Measurements from ENCODE around the gene NTRK3. TPM values are rescaled to one million over a fixed set of nuclear protein-coding genes. Genes with fewer than 3 reads are reported as not detected.

NTRK3 gene
- total and polyA plus RNA-seq, 2 of the 8 experiments (the other 6 are each of a cell fraction or from before 2014, with no cell fraction given), result 4.5 to 6.8 TPM

DNA sequence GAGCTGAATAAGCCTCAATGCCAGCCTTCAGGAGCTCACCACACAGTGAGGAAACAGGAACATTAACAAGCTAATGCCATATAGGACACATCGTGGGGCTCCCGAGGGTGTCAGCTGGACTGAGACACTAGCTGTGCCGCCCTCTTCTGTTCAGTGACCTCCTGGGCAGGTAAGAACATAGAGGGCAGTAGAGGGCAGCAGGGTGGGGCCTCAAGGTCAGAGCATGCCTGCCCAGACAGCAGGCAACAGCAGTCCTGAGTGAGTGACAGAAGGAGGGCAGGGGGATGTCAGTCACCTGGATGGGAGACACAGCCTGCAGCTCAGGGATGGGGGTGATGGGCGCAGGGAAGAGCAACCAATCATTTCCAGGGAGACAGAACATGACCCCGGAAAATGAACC lies 15.5 kb downstream of the NTRK3 start:
- DNase-seq (ENCODE audit: low read depth in 1 of 2, low spot score in 2 of 2) (no peak), FAIRE-seq (no peak)
- Histone ChIP-seq H3K4me3 (ENCODE audit: extremely low read depth in 1 of 4, insufficient read depth in 2 of 4, low read depth in 3 of 4, low read length in 4 of 4) (no peak overlapping the region), H3K4ac (replicated peaks; ENCODE audit: insufficient read length, low read depth, low read length) (no peak overlapping the region), H3K27ac (ENCODE audit: low read depth, low read length) (no peak overlapping the region), H4K5ac (ENCODE audit: insufficient read length, low read depth, low read length) (no peak overlapping the region), H3K9ac (replicated peaks in 1 of 4; ENCODE audit: extremely low read depth in 1 of 4, low read depth in 3 of 4, low read length in 3 of 4) (no peak overlapping the region), H3K79me1 (ENCODE audit: low read depth, low read length) (no peaks in the 10 kb centered on the region), H2BK12ac (ENCODE audit: low read depth, low read length) (no peak overlapping the region), H3K27me3 (replicated peaks in 1 of 4; ENCODE audit: control insufficient read depth in 3 of 4, extremely low read depth in 1 of 4, insufficient read depth in 3 of 4, low read length in 3 of 4) (no peaks in the 10 kb centered on the region; a peak in 1 of 7 replicates), H3K14ac (ENCODE audit: insufficient read length) (no peak overlapping the region), H3K79me2 (ENCODE audit: control insufficient read depth in 1 of 2, insufficient read depth in 2 of 2, low read length in 2 of 2) (no peaks in the 10 kb centered on the region), H4K8ac (ENCODE audit: extremely low read depth, insufficient read depth, low read length) (no peak overlapping the region), H4K91ac (replicated peaks; ENCODE audit: insufficient read length, low read length) (no peak overlapping the region), H3K18ac (ENCODE audit: extremely low read depth, low read length) (no peak overlapping the region), H3K23me2 (ENCODE audit: low read depth, low read length) (no peaks in the 10 kb centered on the region; the same call in 1 of the 2 replicates), H2BK120ac (replicated peaks; ENCODE audit: low read depth, low read length) (no peak overlapping the region), H2BK5ac (ENCODE audit: low read depth, low read length) (no peak overlapping the region), H3K23ac (ENCODE audit: insufficient read length) (no peak overlapping the region), H2AFZ (ENCODE audit: low read length) (no peak overlapping the region), H3K4me1 (replicated peaks in 1 of 4; ENCODE audit: control insufficient read depth in 3 of 4, insufficient read depth in 4 of 4, low read length in 3 of 4) (peaks cover 0 to 4% (median 0%) of the 10 kb centered on the region in 4 experiments; a peak in 1 of 7 replicates), H3K36me3 (ENCODE audit: control insufficient read depth in 2 of 4, insufficient read depth in 4 of 4, low read length in 3 of 4) (no peaks in the 10 kb centered on the region), H3K56ac (replicated peaks; ENCODE audit: insufficient read length, low read depth, low read length) (no peak overlapping the region), H3K9me3 (ENCODE audit: insufficient read depth in 2 of 2, low read depth in 1 of 2, low read length in 1 of 2) (no peaks in the 10 kb centered on the region), H4K20me1 (replicated peaks in 1 of 2; ENCODE audit: control insufficient read depth in 1 of 2, insufficient read depth in 2 of 2, low read length in 2 of 2) (no peaks in the 10 kb centered on the region), H2AK5ac (ENCODE audit: low read depth, low read length) (no peak overlapping the region), H2BK15ac (ENCODE audit: low read length) (0 out of 2 replicates have a peak overlapping the region, but pooled peaks have one; percentile 12), H3K4me2 (ENCODE audit: insufficient read depth in 1 of 2, low read depth in 2 of 2, low read length in 2 of 2) (no peak overlapping the region), H2BK20ac (ENCODE audit: low read length) (no peak overlapping the region)
- 74% methylated on average over 5 of the region's 5 CpGs; no CpG with 5 or more reads in 1 of the 2 experiments for WGBS, 2 experiments (ENCODE audit: extremely low coverage in 1 of 2, insufficient coverage in 1 of 2, insufficient read length in 1 of 2, insufficient replicate concordance in 2 of 2, low coverage in 1 of 2, low lambda C conversion rate in 2 of 2, missing lambda C conversion rate in 1 of 2)
- CTCF ChIA-PET (ENCODE audit: partially characterized antibody), result interaction anchor here (0.6 to 5.7 kb wide), 22 partner anchors 10 to 1211 kb away, joined by 3 to 45 read pairs (median 4); no protein-coding TSS in a partner anchor
- TF ChIP-seq, protein P1, sequence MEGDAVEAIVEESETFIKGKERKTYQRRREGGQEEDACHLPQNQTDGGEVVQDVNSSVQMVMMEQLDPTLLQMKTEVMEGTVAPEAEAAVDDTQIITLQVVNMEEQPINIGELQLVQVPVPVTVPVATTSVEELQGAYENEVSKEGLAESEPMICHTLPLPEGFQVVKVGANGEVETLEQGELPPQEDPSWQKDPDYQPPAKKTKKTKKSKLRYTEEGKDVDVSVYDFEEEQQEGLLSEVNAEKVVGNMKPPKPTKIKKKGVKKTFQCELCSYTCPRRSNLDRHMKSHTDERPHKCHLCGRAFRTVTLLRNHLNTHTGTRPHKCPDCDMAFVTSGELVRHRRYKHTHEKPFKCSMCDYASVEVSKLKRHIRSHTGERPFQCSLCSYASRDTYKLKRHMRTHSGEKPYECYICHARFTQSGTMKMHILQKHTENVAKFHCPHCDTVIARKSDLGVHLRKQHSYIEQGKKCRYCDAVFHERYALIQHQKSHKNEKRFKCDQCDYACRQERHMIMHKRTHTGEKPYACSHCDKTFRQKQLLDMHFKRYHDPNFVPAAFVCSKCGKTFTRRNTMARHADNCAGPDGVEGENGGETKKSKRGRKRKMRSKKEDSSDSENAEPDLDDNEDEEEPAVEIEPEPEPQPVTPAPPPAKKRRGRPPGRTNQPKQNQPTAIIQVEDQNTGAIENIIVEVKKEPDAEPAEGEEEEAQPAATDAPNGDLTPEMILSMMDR (IDR thresholded peaks at IDR 0.05; ENCODE audit: control extremely low read depth in 1 of 3, insufficient read depth in 1 of 3, low read depth in 1 of 3, low read length in 3 of 3), result peak; percentile 38 to 67 (median 43)
- TF ChIP-seq POU5F1 (IDR thresholded peaks at IDR 0.05; ENCODE audit: low read depth, low read length), result no peak
- TF ChIP-seq SIN3A (conservative IDR thresholded peaks at IDR 0.05 in 1 of 2, IDR thresholded peaks at IDR 0.05 in 1 of 2; ENCODE audit: low read depth in 1 of 2, low read length in 2 of 2), result no peak
- TF ChIP-seq RAD21 (IDR thresholded peaks at IDR 0.05 in 1 of 2, conservative IDR thresholded peaks at IDR 0.05 in 1 of 2; ENCODE audit: low read depth in 2 of 2, low read length in 2 of 2), result peak in 1 of 2 experiments; percentile 31; a peak in 2 of 4 replicates
- TF ChIP-seq TCF12 (IDR thresholded peaks at IDR 0.05; ENCODE audit: low read depth, low read length), result no peak
- POLR2A ChIA-PET (ENCODE audit: partially characterized antibody), result interaction anchor here (1.3 kb wide), 1 partner anchor 16 kb away, joined by 5 read pairs; the partner anchor contains the start of gene NTRK3
